ENCODE results near the gene EPB41L2.
"Not testable (repeated sequence)": the region's sequence is repeated elsewhere in the genome, so short reads cannot be mapped to it uniquely, and the experiment has no call there.

Gene EPB41L2

DNA sequence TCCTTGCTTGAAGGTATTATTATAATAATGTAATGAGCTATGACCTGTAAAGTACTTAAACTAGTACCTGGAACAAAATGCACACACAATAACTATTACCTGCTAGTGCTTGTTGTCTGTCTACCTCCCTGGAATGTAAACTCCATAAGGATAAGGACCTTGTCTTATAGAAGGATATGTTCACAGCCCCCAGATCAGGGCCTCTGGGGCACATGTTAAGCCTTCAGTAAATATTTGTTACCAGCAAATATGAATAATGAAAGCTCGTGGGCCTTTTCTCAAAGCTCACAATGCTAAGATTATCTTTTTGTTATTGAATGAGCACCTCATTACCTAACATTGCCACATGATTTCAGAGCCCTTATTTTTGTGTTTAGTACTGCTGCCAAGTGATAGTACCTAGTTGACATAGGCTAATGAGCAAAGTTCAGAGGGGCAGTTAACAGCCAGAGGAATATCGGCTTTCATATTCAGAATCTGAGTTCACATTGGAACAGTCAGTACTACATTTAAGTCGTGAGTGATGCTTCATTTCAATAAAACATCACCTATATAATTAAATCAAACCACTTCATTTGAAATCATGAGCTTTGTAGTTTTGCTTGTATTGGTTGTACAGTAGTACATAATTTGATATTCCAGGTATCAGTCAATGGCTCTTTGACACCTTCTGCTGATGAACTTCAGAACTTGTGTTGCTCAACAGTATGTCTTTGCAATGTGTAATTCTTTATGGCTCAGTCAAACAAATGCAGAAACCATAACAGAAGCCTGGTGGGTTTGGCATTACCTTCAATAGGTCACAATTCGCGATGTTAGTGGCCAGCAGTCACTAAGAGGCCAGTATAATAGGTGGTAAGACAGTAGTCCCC is 247.6 kb downstream of the EPB41L2 start:
- no peak for DNase-seq (ENCODE audit: low read depth in 1 of 2, low spot score in 1 of 2)

DNA sequence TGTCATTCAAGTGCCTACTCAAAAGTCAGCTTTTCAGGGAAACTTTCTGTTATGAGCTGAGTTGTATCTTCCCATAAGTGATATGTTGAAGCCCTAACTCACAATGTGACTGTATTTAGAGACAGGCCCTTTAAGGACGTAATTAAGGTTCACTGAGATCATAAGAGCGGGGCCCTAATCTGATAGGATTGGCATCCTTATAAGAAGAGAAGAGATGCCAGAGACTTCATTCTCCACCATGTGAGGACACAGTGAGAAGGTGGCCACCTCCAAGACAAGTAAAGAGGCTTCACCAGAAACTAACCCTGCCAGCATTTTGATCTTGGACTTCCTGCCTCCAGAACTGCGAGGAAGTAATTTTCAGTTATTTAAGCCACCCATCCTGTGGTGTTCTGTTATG is 248.5 kb downstream of the EPB41L2 start:
- no peak for DNase-seq (ENCODE audit: low read depth in 1 of 2, low spot score in 1 of 2)

GRCh38 chr6:130811932-130812331 is 251.1 kb downstream of the EPB41L2 start:
- DNase-seq (ENCODE audit: low read depth in 1 of 2, low spot score in 1 of 2), result no peak

DNA sequence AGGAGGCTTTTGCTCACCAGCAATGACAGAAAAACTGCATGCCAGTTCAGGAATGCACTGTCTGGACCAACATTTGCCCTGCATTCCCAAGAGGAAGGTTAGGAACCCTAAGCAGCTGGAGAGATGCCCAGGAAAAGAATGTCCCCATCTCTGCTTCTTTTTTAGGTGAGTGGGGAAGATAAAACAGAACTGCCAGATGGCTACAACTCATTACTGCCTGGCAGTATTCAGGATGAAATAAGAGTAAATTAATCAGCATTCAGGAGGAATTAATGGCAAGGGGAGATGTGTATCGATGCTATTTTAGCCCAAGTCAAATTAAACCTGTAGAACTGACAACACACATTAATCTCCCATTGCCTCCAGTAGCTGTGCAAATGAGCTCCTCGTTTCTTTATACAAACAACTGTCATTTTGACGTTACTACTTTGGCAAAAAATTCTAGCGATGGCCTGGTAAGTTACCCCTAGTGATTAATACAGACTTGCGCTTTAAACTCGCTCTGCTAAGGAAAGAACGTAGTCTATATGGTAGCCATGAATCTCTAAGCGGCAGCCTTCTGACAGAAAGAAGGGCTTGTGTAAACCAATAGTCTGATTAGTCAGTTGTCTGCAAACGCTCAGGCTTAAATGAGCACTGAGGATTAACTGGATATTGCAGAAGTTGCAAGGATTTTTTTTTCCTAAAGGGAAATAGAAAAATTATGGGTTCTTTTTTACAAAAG is 252.6 kb downstream of the EPB41L2 start:
- DNase-seq (ENCODE audit: low read depth in 1 of 2, low spot score in 1 of 2), result no peak

DNA sequence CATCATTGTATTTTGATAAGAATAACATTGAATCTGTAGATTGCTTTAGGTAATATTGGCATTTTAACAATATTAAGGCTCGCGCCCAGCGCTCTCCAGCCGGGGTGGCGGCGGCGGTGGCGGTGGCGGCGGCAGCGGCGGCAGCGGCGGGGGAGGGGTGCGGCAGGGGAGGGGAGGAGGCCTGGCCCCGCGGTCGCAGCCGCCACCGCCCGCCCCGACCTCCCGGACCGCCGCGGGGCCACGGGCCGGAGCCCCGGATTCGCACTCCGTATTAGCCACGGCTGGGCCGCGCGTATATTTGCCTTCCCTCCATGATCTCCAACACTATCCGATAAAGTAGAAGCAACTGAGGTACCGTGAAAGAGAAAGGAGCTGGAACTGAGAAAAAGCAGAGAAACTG is 261.7 kb downstream of the EPB41L2 start:
- DNase-seq (ENCODE audit: low read depth in 1 of 2, low spot score in 1 of 2), result not testable (repeated sequence)

DNA sequence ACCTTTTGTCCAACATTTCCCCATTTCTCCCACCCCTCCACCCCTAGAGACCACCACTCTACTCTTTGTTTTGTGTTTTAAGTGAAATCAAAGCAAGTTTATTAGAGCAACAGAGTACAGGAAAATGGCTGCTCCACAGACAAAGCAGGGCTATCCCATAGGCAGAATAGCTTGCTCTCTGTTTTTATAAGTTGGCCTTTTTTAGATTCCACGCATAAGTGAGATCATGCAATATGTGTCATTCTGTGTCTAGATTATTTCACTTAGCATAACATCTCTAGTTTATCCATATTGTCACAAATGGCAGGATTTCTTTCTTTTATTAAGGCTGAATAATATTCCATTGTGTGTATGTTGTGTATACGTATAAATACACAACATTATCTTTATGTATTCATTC is 266.0 kb downstream of the EPB41L2 start:
- no peak for DNase-seq (ENCODE audit: low read depth in 1 of 2, low spot score in 1 of 2)

DNA sequence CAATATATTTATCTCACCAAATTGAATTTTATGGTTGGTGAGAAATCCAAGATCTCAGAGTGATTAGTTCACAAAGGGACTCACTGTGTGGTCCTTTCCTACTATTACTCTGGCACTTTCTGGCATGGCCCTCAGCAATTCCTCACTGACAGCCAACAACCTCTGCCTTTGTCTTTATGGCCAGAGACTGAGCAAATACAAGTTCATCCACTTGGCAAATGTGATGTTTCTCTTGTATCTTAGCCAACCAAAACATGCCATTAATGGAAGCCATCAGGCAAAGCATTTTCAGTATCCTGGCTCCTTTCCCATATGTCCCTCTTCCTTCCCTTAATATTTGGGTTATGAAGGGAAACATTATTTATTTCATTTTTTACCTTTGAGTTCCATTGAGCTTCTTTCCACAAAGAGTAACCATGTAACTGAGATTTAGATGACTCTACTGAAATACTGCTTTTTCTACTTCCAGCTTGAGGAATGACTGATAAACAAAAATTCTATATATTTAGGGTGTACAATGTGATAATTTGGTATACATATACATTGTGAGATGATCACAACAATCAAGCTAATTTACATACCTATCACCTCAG is 266.6 kb downstream of the EPB41L2 start:
- no peak for DNase-seq (ENCODE audit: low read depth in 1 of 2, low spot score in 1 of 2)

DNA sequence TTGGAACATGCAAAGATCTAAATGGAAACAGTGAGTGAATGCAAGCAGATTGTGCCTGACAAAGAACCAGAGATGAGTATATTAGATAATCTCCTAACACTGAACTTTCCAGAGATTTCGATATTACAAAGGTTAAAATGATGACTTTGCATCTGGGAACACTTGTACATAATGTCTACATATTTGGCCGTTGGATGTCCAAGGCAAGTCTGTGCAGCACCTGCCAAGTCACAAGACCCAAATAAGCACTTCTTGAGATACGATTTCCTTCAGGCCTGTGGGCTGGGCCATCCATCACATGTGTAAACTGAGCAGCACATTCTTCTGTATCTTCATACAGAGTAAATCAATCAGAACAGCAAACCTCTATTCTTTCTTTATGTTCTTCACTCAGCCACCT is 268.3 kb downstream of the EPB41L2 start:
- DNase-seq (ENCODE audit: low read depth in 1 of 2, low spot score in 1 of 2), result no peak

- DNase-seq (ENCODE audit: low read depth in 1 of 2, low spot score in 1 of 2), result no peak
These were observed 268.9 kb downstream of the EPB41L2 start for GRCh38 chr6:130794010-130794697.
